Mesothelial cell of epicardium (in vitro differentiated cells): Measurements from ENCODE around the gene TNIP1. TPM values are rescaled to one million over a fixed set of nuclear protein-coding genes. Genes with fewer than 3 reads are reported as not detected.

ENCODE experiments used
- DNase-seq, 2 experiments: peaks; one replicate each; pipeline ENCODE4 v3.0.0; 2021; ENCODE audit warnings: low spot score in 2 of 2; ENCODE audit not compliant: unreplicated experiment in 2 of 2
- H3K27ac Mint-ChIP-seq: 2 replicates; pipeline ENCODE4 v1.8.0; 2021; ENCODE audit warnings: mixed read lengths
- H3K27me3 Mint-ChIP-seq: 2 replicates; pipeline ENCODE4 v1.8.0; 2021; ENCODE audit warnings: low read depth, mixed read lengths
- H3K36me3 Mint-ChIP-seq: 2 replicates; pipeline ENCODE4 v1.8.0; 2021; ENCODE audit warnings: mixed read lengths
- H3K4me1 Mint-ChIP-seq: 2 replicates; pipeline ENCODE4 v1.8.0; 2021; ENCODE audit warnings: mixed read lengths
- H3K4me3 Mint-ChIP-seq: 2 replicates; pipeline ENCODE4 v1.8.0; 2021; ENCODE audit warnings: mild to moderate bottlenecking, moderate library complexity, mixed read lengths
- H3K9me3 Mint-ChIP-seq: 2 replicates; pipeline ENCODE4 v1.8.0; 2021; ENCODE audit warnings: mixed read lengths
- CTCF ChIP-seq: fragments of 200-600 bp; sonication (generic); IDR thresholded peaks from one replicate; pipeline ENCODE4 v1.5.0; 2021; ENCODE audit warnings: antibody characterized with exemption; ENCODE audit not compliant: unreplicated experiment
- total RNA-seq: library from RNA; stranded (reverse); gene quantifications from 3 replicates; pipeline ENCODE4 v1.2.1, GENCODE V29; 2021

The TNIP1 gene
- total RNA-seq, 1 donor from 2014 or later: 81.8 TPM

GRCh38 chr5:151097820-151098767, 17.3 kb upstream of the TNIP1 start:
- Mint-ChIP-seq H3K27ac (peak overlapping the region; percentile 58), H3K4me1 (peaks cover 26% of the 10 kb centered on the region), H3K9me3 (no peaks in the 10 kb centered on the region), H3K27me3 (no peaks in the 10 kb centered on the region), H3K36me3 (peaks cover 3% of the 10 kb centered on the region), H3K4me3 (no peak overlapping the region)
- TF ChIP-seq CTCF: no peak
- no peak for DNase-seq

GRCh38 chr5:151097061-151097460, 16.2 kb upstream of the TNIP1 start:
- Mint-ChIP-seq H3K36me3 (peaks cover 3% of the 10 kb centered on the region), H3K4me3 (no peak overlapping the region), H3K4me1 (peaks cover 26% of the 10 kb centered on the region), H3K27ac (no peak overlapping the region), H3K27me3 (no peaks in the 10 kb centered on the region), H3K9me3 (no peaks in the 10 kb centered on the region)
- no peak for TF ChIP-seq CTCF
- no peak for DNase-seq

GRCh38 chr5:151096001-151096373, 15.2 kb upstream of the TNIP1 start:
- no peak for DNase-seq
- Mint-ChIP-seq H3K36me3 (peaks cover 3% of the 10 kb centered on the region), H3K27ac (peak overlapping the region; percentile 21), H3K4me3 (no peak overlapping the region), H3K27me3 (no peaks in the 10 kb centered on the region), H3K4me1 (peaks cover 20% of the 10 kb centered on the region), H3K9me3 (no peaks in the 10 kb centered on the region)
- TF ChIP-seq CTCF: no peak

GRCh38 chr5:151095341-151096000, 14.6 kb upstream of the TNIP1 start:
- Mint-ChIP-seq H3K27me3 (no peaks in the 10 kb centered on the region), H3K4me1 (peaks cover 18% of the 10 kb centered on the region), H3K27ac (peak overlapping the region; percentile 21), H3K4me3 (no peak overlapping the region), H3K36me3 (peaks cover 3% of the 10 kb centered on the region), H3K9me3 (no peaks in the 10 kb centered on the region)
- DNase-seq: no peak
- no peak for TF ChIP-seq CTCF

DNA sequence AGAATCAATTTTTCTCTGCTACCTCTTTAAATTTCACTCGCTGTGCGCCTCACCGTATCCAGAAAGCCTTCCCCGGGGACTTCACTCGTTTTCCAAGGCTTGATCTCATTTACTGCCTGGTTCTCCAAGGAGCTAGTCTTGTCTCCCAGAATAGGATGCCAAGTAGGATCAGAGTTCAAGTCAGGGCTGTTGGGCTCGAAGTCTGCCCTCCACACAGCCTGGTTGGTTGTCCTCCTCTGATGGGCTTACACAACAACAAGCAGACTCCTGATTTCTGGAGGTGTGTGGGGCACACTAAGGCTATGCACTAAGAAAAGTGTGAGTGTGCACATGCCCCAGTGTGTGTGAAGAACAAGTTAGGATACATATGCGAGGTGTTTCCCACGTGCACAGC, 14.0 kb upstream of the TNIP1 start:
- Mint-ChIP-seq H3K27ac (no peak overlapping the region), H3K27me3 (no peaks in the 10 kb centered on the region), H3K4me1 (peaks cover 18% of the 10 kb centered on the region), H3K4me3 (no peak overlapping the region), H3K9me3 (no peaks in the 10 kb centered on the region), H3K36me3 (peaks cover 3% of the 10 kb centered on the region)
- DNase-seq: no peak
- no peak for TF ChIP-seq CTCF
